SIG-M5 treated with dmso at 0.1 percent for 504 hours (cell line): ENCODE results near the gene NUBPL.

ENCODE experiments used
- DNase-seq: peaks from one replicate; lab custom pipeline; 2025; ENCODE audit not compliant: unreplicated experiment; lab: John Stamatoyannopoulos, UW

NUBPL gene

GRCh38 chr14:31561155-31561846, at the start of gene NUBPL:
NUBPL (plus strand) TSS chr14:31561404; CDS start chr14:31561440, 36 bp downstream.
- DNase-seq: peak; percentile 93

- DNase-seq: no peak
Measured at GRCh38 chr14:31527087-31527486, 34.1 kb upstream of the NUBPL start.

GRCh38 chr14:31527546-31527945, 33.7 kb upstream of the NUBPL start:
- no peak for DNase-seq

- DNase-seq: no peak
Measured at GRCh38 chr14:31529053-31529452, 32.2 kb upstream of the NUBPL start.

GRCh38 chr14:31530136-31530535, 31.1 kb upstream of the NUBPL start:
- no peak for DNase-seq

GRCh38 chr14:31536201-31536960, 24.8 kb upstream of the NUBPL start:
- no peak for DNase-seq

- no peak for DNase-seq
Measured at GRCh38 chr14:31541702-31542101, 19.5 kb upstream of the NUBPL start.

GRCh38 chr14:31543969-31544799, 17.0 kb upstream of the NUBPL start:
- DNase-seq: no peak

GRCh38 chr14:31544816-31545215, 16.4 kb upstream of the NUBPL start:
- DNase-seq: no peak

- no peak for DNase-seq
Measured at GRCh38 chr14:31545328-31545727, 15.9 kb upstream of the NUBPL start.

- DNase-seq: no peak
Measured at GRCh38 chr14:31549817-31550216, 11.4 kb upstream of the NUBPL start.

- no peak for DNase-seq
Measured at GRCh38 chr14:31550589-31550988, 10.6 kb upstream of the NUBPL start.

GRCh38 chr14:31556191-31556590, 5.0 kb upstream of the NUBPL start:
- no peak for DNase-seq

- no peak for DNase-seq
Measured at GRCh38 chr14:31559939-31560338, 1.3 kb upstream of the NUBPL start.

- DNase-seq: no peak
Measured at GRCh38 chr14:31560759-31561154, 447 bp upstream of the NUBPL start.

- DNase-seq: no peak
Measured at GRCh38 chr14:31564194-31564593, 3.0 kb downstream of the NUBPL start.

- no peak for DNase-seq
Measured at GRCh38 chr14:31566456-31566855, 5.3 kb downstream of the NUBPL start.

GRCh38 chr14:31567655-31568054, 6.5 kb downstream of the NUBPL start:
- DNase-seq: no peak

- DNase-seq: no peak
Measured at GRCh38 chr14:31568161-31568560, 7.0 kb downstream of the NUBPL start.

- DNase-seq: peak; percentile 14
Measured at GRCh38 chr14:31568671-31569070, 7.5 kb downstream of the NUBPL start.

GRCh38 chr14:31572955-31573354, 11.8 kb downstream of the NUBPL start:
- DNase-seq: no peak

GRCh38 chr14:31576949-31577348, 15.7 kb downstream of the NUBPL start:
- DNase-seq: no peak
